ELR (cell line): ENCODE measurements around the gene TTC7B.

Source experiments
- DNase-seq: peaks from one replicate; pipeline ENCODE4 v3.0.0-alpha.2; 2015; ENCODE audit warnings: low read depth

Gene TTC7B

GRCh38 chr14:90558041-90558982 is 257.9 kb downstream of the TTC7B start:
- no peak for DNase-seq

- DNase-seq = no peak
Observed at GRCh38 chr14:90557516-90557915, 258.7 kb downstream of the TTC7B start.

DNA sequence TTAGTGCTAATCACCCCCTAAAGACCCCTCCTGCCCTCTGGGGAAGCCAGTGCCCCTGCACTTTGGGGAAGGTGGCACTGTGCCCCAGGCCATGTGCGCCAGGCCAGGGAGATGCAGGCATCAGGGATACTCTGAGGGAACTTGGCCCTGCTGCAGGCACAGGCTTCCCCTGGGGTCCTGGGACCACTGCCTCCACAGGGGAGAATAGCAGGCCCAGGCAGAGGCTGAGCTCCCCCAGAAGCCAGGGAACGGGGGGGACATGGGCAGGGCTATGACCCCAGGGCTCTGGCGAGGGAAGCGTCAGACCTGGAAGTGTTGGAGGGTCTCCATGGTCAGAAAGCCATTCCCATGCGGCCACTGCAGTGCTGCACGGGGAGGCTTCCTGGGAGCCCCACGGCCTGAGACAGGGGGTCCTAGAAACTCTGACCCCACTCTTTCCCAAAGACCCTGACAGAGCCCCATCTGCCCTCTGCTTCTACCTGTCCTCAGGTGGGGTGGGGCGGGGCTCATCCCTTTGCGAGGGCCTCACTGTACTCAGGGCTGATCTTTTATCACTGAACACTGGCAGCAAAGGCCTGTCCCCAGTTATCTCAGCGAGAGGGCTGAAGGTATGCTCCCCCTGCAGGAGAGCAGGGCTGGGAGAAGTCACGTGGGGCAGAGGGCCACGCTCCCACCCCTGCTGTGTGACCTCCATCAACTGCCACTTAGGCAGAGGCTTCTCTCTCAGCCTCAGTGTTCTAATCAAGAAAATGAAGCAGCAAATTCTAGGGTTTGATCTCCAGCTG is 259.4 kb downstream of the TTC7B start:
- no peak for DNase-seq

GRCh38 chr14:90556012-90556477 is 260.2 kb downstream of the TTC7B start:
- no peak for DNase-seq

- DNase-seq = no peak
Observed at GRCh38 chr14:90555126-90556011, 260.9 kb downstream of the TTC7B start.

DNA sequence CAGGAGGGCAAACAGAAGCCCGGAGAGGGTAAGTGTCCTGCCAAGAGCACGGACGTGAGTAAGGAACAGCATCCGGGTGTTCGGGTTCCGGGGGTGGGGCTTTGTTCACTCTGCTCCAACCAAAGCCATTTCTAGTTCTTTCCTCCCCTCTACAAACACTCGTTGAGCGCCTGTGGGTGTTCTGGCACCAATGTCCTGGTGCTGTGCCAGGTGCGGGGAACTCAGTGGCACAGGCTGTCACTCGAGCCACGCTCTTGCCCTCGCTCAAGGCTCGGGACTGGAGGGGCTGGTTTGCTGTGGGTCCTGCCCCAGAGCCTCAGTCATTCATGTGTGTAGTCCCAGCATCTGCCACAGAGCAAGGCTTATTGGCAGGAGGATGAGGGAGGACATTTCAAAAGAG is 261.9 kb downstream of the TTC7B start:
- DNase-seq = no peak

DNA sequence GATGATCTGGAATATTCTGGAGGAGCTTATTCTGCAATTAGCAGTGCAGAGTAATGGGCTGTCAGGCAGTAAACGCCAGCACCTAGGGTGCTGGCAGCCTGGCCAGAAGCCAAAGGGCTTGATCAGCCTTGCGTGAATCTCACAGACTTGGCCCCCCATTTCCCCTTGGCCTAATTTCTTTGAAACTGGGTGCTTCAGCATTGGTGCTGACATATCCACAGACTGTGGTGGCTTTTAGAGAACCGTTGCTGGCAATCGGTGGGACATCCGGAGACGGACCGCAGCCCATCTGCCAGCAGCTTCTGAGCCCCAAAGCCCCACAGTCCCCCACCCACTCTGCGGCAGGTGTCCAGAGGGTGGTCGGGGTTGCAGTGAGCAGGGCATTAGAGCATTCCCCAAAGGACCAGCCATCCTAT is 262.3 kb downstream of the TTC7B start:
- DNase-seq = no peak

DNA sequence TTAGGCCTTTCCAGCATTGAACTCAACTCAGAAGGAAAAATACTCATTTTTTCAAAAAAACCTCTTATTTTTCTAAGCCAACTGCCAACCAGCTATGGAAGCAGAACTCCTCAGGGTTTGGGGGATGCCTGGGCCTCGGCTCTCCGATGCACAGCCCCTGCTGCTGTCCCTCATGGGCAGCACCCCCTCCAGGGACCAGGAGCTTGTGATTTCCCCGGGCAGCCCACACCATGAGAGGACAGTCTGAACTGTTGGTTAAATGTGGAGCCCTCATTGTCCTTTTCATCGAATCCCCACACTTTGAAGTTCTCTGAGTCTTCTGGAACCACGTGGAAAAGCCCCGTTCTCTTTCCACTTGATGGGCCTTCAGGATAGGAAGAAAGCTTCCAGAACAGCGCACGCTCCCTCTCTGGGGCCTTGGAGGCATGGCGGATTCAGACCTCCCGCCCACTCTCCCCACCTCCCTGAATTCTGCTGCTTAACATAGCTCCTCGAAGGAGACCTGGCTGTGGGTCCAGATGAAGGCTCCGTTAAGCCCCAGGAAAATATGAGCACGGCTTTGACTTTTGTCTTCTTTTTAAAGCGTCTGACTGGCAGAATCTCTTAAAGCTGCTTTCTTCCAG is 262.8 kb downstream of the TTC7B start:
- DNase-seq = no peak

DNA sequence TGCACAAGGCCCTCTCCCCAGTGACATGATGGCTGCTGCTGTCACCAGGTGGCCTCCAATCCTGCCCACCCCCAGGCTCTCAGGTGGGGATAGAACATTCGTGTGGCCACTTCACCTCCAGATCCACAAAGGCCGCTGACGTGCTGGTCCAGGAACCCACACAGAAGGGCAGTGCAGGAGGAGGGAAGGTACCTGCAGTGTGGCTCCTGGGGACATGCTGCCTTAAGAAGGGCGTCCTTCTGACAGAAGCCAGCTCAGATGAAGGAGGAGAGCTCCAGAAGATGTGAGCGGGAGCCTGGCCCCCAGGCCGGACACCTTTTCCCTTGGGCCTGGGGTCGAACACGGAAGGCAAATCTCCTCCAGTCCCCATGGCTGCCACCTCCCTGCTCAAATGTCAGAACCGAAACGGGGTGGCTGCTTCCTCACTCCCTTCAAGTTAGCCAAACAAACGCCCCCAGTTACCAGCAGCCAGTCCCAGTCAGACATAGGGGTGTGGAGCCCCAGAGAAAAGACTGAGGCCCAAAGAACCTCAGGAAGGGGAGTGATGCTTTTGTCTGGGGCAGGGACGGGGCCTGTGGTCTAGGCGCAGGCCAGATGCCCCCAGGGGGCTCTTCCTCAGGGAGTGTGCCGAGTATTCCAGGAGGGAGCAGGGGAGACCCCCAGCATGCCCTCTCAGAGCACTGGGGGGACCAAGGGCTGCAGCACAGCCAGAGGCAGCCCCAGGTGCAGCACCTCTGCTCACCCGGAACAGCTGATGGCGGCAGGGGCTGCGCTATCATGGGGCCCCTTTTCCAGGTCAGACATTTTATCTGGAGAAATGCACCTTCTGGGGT is 263.5 kb downstream of the TTC7B start:
- no peak for DNase-seq

GRCh38 chr14:90551733-90552464 is 264.3 kb downstream of the TTC7B start:
- DNase-seq = no peak

- peak; percentile 17 for DNase-seq
Observed at GRCh38 chr14:90551070-90551704, 265.0 kb downstream of the TTC7B start.

- no peak for DNase-seq
Observed at GRCh38 chr14:90549794-90550641, 266.2 kb downstream of the TTC7B start.

GRCh38 chr14:90548455-90548854 is 267.8 kb downstream of the TTC7B start:
- no peak for DNase-seq

DNA sequence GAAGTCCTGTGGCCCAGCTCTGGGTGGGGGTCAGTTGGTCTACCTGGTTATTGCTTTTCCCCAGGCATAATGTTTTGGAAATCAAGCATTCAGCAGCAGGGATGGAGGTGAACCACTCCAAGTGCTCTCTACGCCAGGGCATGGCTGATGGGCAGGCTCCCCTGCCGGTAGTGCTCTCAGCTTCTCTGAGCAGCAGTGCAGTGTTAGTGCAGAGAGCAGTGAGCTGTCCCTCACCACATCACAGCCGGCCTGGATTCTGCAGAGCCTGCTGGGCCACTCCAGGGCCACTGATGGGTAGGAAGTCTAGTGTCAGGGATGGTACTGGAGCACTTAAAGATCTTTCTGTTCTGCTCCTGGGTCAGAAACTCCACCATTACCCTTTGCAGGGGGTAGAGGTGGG is 268.3 kb downstream of the TTC7B start:
- DNase-seq = no peak

GRCh38 chr14:90547250-90547649 is 269.0 kb downstream of the TTC7B start:
- DNase-seq = no peak

DNA sequence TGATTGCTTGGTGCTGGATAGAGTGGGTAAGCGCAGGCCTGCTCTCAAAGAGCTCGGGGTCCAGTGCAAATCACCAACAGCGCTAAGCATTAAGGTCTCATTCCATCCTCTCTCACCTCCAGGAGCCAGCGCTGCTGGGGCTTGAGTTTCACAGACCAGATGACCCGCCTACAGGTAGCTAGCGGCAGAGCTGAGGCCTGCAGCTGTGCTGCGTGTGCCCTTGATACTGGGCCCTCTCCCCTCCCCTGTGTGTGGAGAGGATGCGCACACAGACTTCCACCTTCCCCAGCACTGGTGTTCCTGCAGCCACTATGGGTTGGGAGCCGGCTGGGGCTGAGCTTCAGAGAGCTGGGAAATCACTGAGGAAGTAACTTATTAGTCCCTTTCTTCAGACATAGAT is 269.5 kb downstream of the TTC7B start:
- DNase-seq = no peak

DNA sequence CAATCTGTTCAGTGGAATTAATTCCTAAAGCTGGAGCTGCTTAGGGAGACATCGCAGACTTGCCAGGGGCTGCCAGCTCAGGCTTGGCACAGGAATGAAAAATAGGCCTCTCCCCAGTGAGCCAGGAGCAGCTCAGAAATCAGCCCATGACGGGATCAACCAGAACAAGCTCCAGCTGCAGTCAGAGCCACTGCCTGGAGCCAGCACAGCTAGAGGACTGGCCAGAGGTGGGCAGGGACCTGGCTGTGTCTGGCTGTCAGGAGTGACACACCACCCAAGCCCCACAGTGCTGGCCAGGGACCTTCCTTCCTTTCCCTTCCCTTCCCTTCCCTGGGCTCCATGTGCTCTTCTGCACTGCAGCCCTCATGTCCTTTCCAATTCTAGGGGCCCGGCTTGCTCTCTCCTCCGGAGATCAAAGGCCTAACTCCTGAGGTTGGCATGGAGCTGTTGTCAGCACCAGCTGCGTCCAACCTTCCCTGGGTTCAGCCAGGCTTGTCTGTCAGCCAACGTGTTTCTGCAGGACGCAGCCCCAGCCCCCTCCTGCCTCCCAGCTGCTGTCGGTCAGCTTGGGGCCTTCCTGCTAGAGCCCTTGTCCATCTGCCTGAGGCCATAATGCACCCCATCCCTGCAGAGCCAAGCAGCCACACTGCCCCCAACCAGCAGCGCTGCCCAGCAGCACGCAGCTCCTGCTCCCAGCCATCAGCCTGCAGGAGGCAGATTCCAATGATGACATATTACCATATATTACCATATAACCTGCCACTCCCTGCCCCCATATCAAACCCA is 270.1 kb downstream of the TTC7B start:
- no peak for DNase-seq

DNA sequence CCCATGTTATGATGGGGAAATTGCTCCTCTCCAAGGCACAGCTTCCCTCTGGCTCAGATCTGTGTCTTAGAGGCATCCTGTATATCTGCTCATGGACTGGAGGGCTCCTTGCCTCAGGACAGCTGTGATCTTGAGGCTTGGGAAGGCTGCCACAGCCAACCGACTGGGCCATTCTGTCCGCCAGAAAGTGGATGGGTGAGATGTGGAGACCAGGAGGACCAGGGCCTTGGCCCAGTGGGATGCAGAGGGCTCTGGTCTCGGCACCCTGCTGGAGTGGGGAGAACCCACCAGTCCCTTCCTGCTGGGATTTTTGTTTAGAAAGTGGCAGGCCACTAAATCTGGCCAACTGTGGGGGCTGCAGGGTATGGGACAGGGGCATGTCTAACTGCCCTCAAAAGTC is 270.8 kb downstream of the TTC7B start:
- no peak for DNase-seq
